ENCODE measurements around the gene PLSCR3.

GRCh38 chr17:7398612-7399011, 4.3 kb upstream of the PLSCR3 start:
- TF ChIP-seq CTCF (conservative IDR thresholded peaks at IDR 0.05) (no peak), EZH2 (IDR thresholded peaks at IDR 0.05; ENCODE audit: low read depth) (no peak)
